ENCODE data around the gene TBC1D19.

- no peak for TF ChIP-seq CTCF (conservative IDR thresholded peaks at IDR 0.05 in 1 of 2, IDR thresholded peaks at IDR 0.05 in 1 of 2; ENCODE audit: extremely low read depth in 1 of 2, insufficient read depth in 1 of 2, low read depth in 1 of 2, low read length in 2 of 2)
- TF ChIP-seq EZH2 (IDR thresholded peaks at IDR 0.05; ENCODE audit: borderline replicate concordance, low read length), result no peak
Observed at GRCh38 chr4:26791346-26791745, 207.5 kb downstream of the TBC1D19 start.
